Mesenchymal stem cell (in vitro differentiated cells and primary cell): ENCODE measurements around the gene ZDHHC12.

ENCODE experiments used
- DNase-seq: peaks from one replicate; pipeline ENCODE4 v3.0.0-alpha.2; 2013
- H2AFZ ChIP-seq: one replicate; pipeline ENCODE4 v1.6.1; 2013; ENCODE audit warnings: low read depth, mild to moderate bottlenecking, control low read depth, inconsistent platforms, low read length, moderate library complexity
- H2AK5ac ChIP-seq: 2 replicates; pipeline ENCODE4 v1.6.1; 2013; ENCODE audit warnings: low read length, moderate library complexity, mild to moderate bottlenecking, inconsistent platforms; ENCODE audit not compliant: severe bottlenecking
- H2BK120ac ChIP-seq: one replicate; pipeline ENCODE4 v1.6.1; 2013; ENCODE audit warnings: low read depth, mild to moderate bottlenecking, inconsistent platforms, low read length, moderate library complexity
- H2BK12ac ChIP-seq, 2 experiments: one replicate each; pipeline ENCODE4 v1.6.1; 2013; ENCODE audit warnings: inconsistent platforms in 2 of 2, low read length in 2 of 2, mild to moderate bottlenecking in 2 of 2, moderate library complexity in 2 of 2, control low read depth in 1 of 2
- H2BK15ac ChIP-seq: one replicate; pipeline ENCODE4 v1.6.1; 2013; ENCODE audit warnings: mild to moderate bottlenecking, low read depth, inconsistent platforms; ENCODE audit not compliant: poor library complexity, severe bottlenecking
- H2BK5ac ChIP-seq: 2 replicates; pipeline ENCODE4 v1.6.1; 2013; ENCODE audit warnings: low read depth, mild to moderate bottlenecking, low read length, control low read depth, inconsistent platforms; ENCODE audit not compliant: poor library complexity, severe bottlenecking
- H3K14ac ChIP-seq, 2 experiments: one replicate each; pipeline ENCODE4 v1.6.1; 2013; ENCODE audit warnings: inconsistent platforms in 2 of 2, low read length in 2 of 2, control low read depth in 1 of 2, mild to moderate bottlenecking in 1 of 2, moderate library complexity in 1 of 2
- H3K18ac ChIP-seq, 2 experiments: one replicate each; pipeline ENCODE4 v1.6.1; 2013; ENCODE audit warnings: inconsistent platforms in 2 of 2, low read length in 2 of 2, control low read depth in 1 of 2, low read depth in 1 of 2, mild to moderate bottlenecking in 1 of 2
- H3K23ac ChIP-seq, 2 experiments: one replicate each; pipeline ENCODE4 v1.6.1; 2013; ENCODE audit warnings: inconsistent platforms in 2 of 2, low read length in 2 of 2, mild to moderate bottlenecking in 2 of 2, moderate library complexity in 2 of 2, control low read depth in 1 of 2
- H3K27ac ChIP-seq: 2 replicates; pipeline ENCODE4 v1.5.1; 2013; ENCODE audit warnings: mild to moderate bottlenecking, moderate library complexity, low read length, control low read depth, inconsistent platforms; ENCODE audit not compliant: poor library complexity, severe bottlenecking
- H3K27me3 ChIP-seq, 2 experiments: 2 replicates each; pipeline versions ENCODE4 v1.6.1 to v1.7.0; 2013; ENCODE audit warnings: low read length in 2 of 2, mild to moderate bottlenecking in 2 of 2, moderate library complexity in 2 of 2, control low read depth in 1 of 2, inconsistent platforms in 1 of 2; ENCODE audit not compliant: control insufficient read depth in 1 of 2, insufficient read depth in 1 of 2
- H3K36me3 ChIP-seq, 2 experiments: 2 replicates each; pipeline versions ENCODE4 v1.6.1 to v1.7.0; 2013; ENCODE audit warnings: low read length in 2 of 2, control low read depth in 1 of 2, inconsistent platforms in 1 of 2, low read depth in 1 of 2, mild to moderate bottlenecking in 1 of 2; ENCODE audit not compliant: insufficient read depth in 2 of 2, control insufficient read depth in 1 of 2
- H3K4ac ChIP-seq, 2 experiments: one replicate each; pipeline ENCODE4 v1.6.1; 2013; ENCODE audit warnings: inconsistent platforms in 2 of 2, low read length in 2 of 2, mild to moderate bottlenecking in 2 of 2, moderate library complexity in 2 of 2, control low read depth in 1 of 2, low read depth in 1 of 2
- H3K4me1 ChIP-seq: 2 replicates; pipeline ENCODE4 v1.6.1; 2013; ENCODE audit warnings: low read depth, low read length, control low read depth; ENCODE audit not compliant: control insufficient read depth, insufficient read depth
- H3K4me2 ChIP-seq: 2 replicates; pipeline ENCODE4 v1.6.1; 2013; ENCODE audit warnings: low read length, mild to moderate bottlenecking, inconsistent platforms; ENCODE audit not compliant: poor library complexity, severe bottlenecking
- H3K4me3 ChIP-seq, 2 experiments: 2 replicates each; pipeline versions ENCODE4 v1.5.1 to v1.7.0; 2013; ENCODE audit warnings: low read length in 2 of 2, mild to moderate bottlenecking in 2 of 2, control low read depth in 1 of 2, low read depth in 1 of 2; ENCODE audit not compliant: insufficient read depth in 1 of 2
- H3K79me1 ChIP-seq: replicated peaks from 2 replicates; pipeline ENCODE4 v1.6.1; 2013; ENCODE audit warnings: mild to moderate bottlenecking, control low read depth, low read length, inconsistent platforms; ENCODE audit not compliant: poor library complexity, severe bottlenecking
- H3K9ac ChIP-seq: 2 replicates; pipeline ENCODE4 v1.7.0; 2013; ENCODE audit warnings: mild to moderate bottlenecking, low read length, moderate library complexity
- H3K9me3 ChIP-seq: 2 replicates; pipeline ENCODE4 v1.7.0; 2013; ENCODE audit warnings: mild to moderate bottlenecking, low read length; ENCODE audit not compliant: control insufficient read depth
- H4K8ac ChIP-seq: one replicate; pipeline ENCODE4 v1.6.1; 2013; ENCODE audit warnings: inconsistent platforms, mild to moderate bottlenecking, low read length, moderate library complexity
- H4K91ac ChIP-seq: one replicate; pipeline ENCODE4 v1.6.1; 2013; ENCODE audit warnings: mild to moderate bottlenecking, low read length, inconsistent platforms
- WGBS: methylation state at CpG from one replicate; pipeline ENCODE4 v1.1.7; 2013; ENCODE audit warnings: mixed read lengths; 5-methylcytosine and 5-hydroxymethylcytosine counted together

ZDHHC12 gene

GRCh38 chr9:128721487-128722010, 2.4 kb downstream of the ZDHHC12 start:
- Histone ChIP-seq H3K27me3 (no peaks in the 10 kb centered on the region), H2BK15ac (no peak overlapping the region), H3K18ac (no peak overlapping the region), H3K9ac (no peak overlapping the region), H2AFZ (no peak overlapping the region), H3K4ac (no peak overlapping the region), H3K4me1 (peaks cover 22% of the 10 kb centered on the region), H3K36me3 (peaks cover 5 to 30% of the 10 kb centered on the region in 2 experiments), H4K8ac (no peak overlapping the region), H2BK120ac (no peak overlapping the region), H4K91ac (no peak overlapping the region), H3K79me1 (no peaks in the 10 kb centered on the region), H3K4me3 (no peak overlapping the region), H3K14ac (no peak overlapping the region), H3K27ac (no peak overlapping the region), H3K23ac (no peak overlapping the region), H2BK5ac (no peak overlapping the region), H2AK5ac (no peak overlapping the region), H2BK12ac (no peak overlapping the region), H3K4me2 (no peak overlapping the region), H3K9me3 (no peaks in the 10 kb centered on the region)
- WGBS = 98% methylated on average over 15 of the region's 18 CpGs
- DNase-seq = no peak

DNA sequence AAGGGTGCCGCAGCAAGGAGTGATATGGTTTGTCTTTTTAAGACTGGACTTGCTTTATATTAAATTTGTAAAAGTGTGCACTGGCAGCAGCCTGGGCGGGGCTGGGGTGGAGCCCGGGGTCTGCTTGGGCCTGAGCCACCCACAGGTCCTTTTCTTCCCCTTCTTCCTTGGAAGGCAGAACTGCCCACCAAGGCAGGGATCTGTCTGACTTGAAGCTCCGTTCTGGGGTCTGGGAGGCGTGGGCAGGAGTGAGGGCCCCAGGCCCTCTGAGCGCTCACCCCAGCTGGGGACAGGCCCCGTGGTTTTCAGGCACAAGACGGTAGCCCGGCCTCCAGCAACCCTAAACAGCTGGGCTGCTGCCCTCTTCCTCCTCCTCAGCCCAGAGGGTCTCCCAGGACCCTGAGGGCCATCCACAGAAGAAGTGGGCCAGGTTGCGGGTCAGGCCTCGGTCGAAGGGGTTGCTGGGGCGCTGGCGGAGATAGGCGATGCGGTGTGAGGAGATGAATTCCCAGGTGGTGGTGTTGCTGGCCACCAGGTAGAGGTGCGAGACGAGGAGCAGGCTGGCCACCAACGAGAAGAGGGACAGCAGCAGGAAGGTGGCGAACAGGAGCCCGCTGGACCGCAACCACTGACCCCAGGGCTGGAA, 3.0 kb downstream of the ZDHHC12 start:
- no peak overlapping the region for H3K18ac ChIP-seq
- no peaks in the 10 kb centered on the region for H3K79me1 ChIP-seq
- H2BK120ac ChIP-seq = no peak overlapping the region
- H2BK12ac ChIP-seq = no peak overlapping the region
- DNase-seq = no peak
- no peak overlapping the region for H4K91ac ChIP-seq
- H2AFZ ChIP-seq = no peak overlapping the region
- H2BK15ac ChIP-seq = no peak overlapping the region
- H3K27me3 ChIP-seq = no peaks in the 10 kb centered on the region
- no peak overlapping the region for H2BK5ac ChIP-seq
- H3K4ac ChIP-seq = no peak overlapping the region
- H3K9ac ChIP-seq = no peak overlapping the region
- H3K36me3 ChIP-seq = peaks cover 5 to 30% of the 10 kb centered on the region in 2 experiments
- no peak overlapping the region for H3K4me2 ChIP-seq
- H3K23ac ChIP-seq = no peak overlapping the region
- H3K9me3 ChIP-seq = no peaks in the 10 kb centered on the region
- no peak overlapping the region for H3K27ac ChIP-seq
- WGBS = 93% methylated on average over 17 of the region's 22 CpGs
- no peak overlapping the region for H4K8ac ChIP-seq
- no peak overlapping the region for H3K14ac ChIP-seq
- no peak overlapping the region for H2AK5ac ChIP-seq
- H3K4me3 ChIP-seq = no peak overlapping the region
- peaks cover 22% of the 10 kb centered on the region for H3K4me1 ChIP-seq

DNA sequence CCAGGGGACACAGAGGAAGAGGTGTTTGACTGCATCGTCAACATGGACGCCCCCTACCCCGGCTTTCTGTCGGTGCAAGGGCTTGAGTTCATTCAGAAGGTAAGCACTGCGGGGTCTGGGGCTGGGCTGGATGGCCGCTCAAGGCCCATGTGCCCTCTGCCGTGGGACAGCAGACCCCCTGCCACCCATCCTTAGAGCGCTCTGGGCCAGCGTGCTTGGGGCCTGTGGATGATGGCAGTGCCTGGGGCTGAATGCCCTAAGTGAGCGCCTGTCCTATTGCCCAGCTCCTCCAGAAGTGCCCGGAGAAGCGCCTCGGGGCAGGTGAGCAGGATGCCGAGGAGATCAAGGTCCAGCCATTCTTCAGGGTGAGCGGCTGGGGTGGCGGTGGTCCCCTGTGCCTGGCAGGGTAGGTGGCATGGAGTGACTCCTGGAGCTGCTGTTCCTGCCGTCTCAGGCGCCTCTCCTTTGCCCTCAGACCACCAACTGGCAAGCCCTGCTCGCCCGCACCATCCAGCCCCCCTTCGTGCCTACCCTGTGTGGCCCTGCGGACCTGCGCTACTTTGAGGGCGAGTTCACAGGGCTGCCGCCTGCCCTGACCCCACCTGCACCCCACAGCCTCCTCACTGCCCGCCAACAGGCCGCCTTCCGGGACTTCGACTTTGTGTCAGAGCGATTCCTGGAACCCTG, 3.9 kb downstream of the ZDHHC12 start:
- H3K9me3 ChIP-seq = no peaks in the 10 kb centered on the region
- H4K91ac ChIP-seq = no peak overlapping the region
- H2BK5ac ChIP-seq = no peak overlapping the region
- H2AK5ac ChIP-seq = no peak overlapping the region
- no peak overlapping the region for H3K4me3 ChIP-seq
- no peak overlapping the region for H3K4me2 ChIP-seq
- no peak overlapping the region for H3K23ac ChIP-seq
- no peak for DNase-seq
- H2BK12ac ChIP-seq = no peak overlapping the region
- peaks cover 20% of the 10 kb centered on the region for H3K4me1 ChIP-seq
- no peak overlapping the region for H3K4ac ChIP-seq
- no peak overlapping the region for H2BK15ac ChIP-seq
- peaks cover 5 to 30% of the 10 kb centered on the region in 2 experiments for H3K36me3 ChIP-seq
- WGBS = 95% methylated on average over 29 of the region's 30 CpGs
- no peak overlapping the region for H3K14ac ChIP-seq
- H3K79me1 ChIP-seq = no peaks in the 10 kb centered on the region
- H3K9ac ChIP-seq = no peak overlapping the region
- H3K18ac ChIP-seq = no peak overlapping the region
- no peak overlapping the region for H3K27ac ChIP-seq
- H2AFZ ChIP-seq = no peak overlapping the region
- no peak overlapping the region for H4K8ac ChIP-seq
- H2BK120ac ChIP-seq = no peak overlapping the region
- no peaks in the 10 kb centered on the region for H3K27me3 ChIP-seq

DNA sequence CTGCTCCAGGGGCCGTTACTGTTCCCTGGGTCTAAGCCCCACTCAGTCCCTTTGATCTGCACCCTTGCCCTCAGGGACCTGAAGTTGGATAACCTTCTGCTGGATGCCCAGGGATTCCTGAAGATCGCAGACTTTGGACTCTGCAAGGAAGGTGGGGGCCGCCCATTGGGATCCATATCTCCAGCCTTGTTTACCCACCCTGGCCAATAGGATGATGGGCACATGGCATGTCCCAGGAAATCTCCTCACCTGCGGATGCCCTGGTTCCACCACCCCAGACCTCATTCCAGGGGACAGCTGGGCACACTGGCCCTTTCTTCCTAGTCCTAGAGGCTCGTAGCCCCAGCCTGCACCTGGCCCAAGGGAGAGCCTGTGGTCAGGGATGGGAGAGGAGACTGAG, 5.5 kb downstream of the ZDHHC12 start:
- Histone ChIP-seq H2BK12ac (no peak overlapping the region), H4K91ac (no peak overlapping the region), H4K8ac (no peak overlapping the region), H3K27ac (no peak overlapping the region), H2BK15ac (no peak overlapping the region), H3K27me3 (no peaks in the 10 kb centered on the region), H3K14ac (no peak overlapping the region), H2BK5ac (no peak overlapping the region), H2AK5ac (no peak overlapping the region), H3K9me3 (no peaks in the 10 kb centered on the region), H3K18ac (no peak overlapping the region), H3K4me1 (peaks cover 10% of the 10 kb centered on the region), H3K9ac (no peak overlapping the region), H3K4me3 (no peak overlapping the region), H3K36me3 (peaks cover 5 to 41% of the 10 kb centered on the region in 2 experiments), H2AFZ (no peak overlapping the region), H3K79me1 (no peaks in the 10 kb centered on the region), H3K4ac (no peak overlapping the region), H2BK120ac (no peak overlapping the region), H3K4me2 (no peak overlapping the region), H3K23ac (no peak overlapping the region)
- WGBS = 89% methylated on average over 5 of the region's 5 CpGs
- DNase-seq = no peak
